OCI-LY1 (cell line): Measurements from ENCODE around the gene CSHL1.
"Not testable (repeated sequence)": the region's sequence is repeated elsewhere in the genome, so short reads cannot be mapped to it uniquely, and the experiment has no call there.

Source experiments
- EZH2 ChIP-seq: fragments of 200-600 bp; sonication (generic), shearing (Covaris generic); IDR thresholded peaks from 2 replicates; pipeline ENCODE4 v1.8.0; 2017; ENCODE audit warnings: borderline replicate concordance, mixed run types, mild to moderate bottlenecking, antibody characterized with exemption, low read length, moderate library complexity, mixed read lengths
- TF ChIP-seq, protein P1 (sequence below): fragments of 200-600 bp; sonication (generic), shearing (Covaris generic); IDR thresholded peaks from 2 replicates; pipeline ENCODE4 v1.5.1; 2017; ENCODE audit warnings: mild to moderate bottlenecking, antibody characterized with exemption, low read length, moderate library complexity, mixed read lengths

DNA sequence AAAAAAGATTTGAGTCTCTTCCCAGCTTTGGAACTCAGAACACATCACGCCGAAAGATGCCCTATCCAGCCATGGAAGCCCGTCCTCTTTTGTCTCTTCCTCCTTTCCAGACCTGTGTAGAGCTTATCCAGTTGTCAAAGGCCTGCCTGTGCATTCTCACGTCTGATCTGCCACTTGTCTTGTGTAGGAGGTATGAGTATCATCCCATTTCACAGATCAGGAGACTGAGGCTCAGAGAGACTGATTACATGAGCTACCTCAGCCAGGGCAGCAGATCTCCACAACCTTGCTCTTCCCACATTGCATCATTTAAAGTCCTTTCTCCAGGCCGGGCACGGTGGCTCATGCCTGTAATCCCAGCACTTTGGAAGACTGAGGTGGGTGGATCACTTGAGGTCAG lies 36.4 kb downstream of the CSHL1 start:
- TF ChIP-seq, protein P1, sequence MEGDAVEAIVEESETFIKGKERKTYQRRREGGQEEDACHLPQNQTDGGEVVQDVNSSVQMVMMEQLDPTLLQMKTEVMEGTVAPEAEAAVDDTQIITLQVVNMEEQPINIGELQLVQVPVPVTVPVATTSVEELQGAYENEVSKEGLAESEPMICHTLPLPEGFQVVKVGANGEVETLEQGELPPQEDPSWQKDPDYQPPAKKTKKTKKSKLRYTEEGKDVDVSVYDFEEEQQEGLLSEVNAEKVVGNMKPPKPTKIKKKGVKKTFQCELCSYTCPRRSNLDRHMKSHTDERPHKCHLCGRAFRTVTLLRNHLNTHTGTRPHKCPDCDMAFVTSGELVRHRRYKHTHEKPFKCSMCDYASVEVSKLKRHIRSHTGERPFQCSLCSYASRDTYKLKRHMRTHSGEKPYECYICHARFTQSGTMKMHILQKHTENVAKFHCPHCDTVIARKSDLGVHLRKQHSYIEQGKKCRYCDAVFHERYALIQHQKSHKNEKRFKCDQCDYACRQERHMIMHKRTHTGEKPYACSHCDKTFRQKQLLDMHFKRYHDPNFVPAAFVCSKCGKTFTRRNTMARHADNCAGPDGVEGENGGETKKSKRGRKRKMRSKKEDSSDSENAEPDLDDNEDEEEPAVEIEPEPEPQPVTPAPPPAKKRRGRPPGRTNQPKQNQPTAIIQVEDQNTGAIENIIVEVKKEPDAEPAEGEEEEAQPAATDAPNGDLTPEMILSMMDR: not testable (repeated sequence)
- TF ChIP-seq EZH2: not testable (repeated sequence)
